ENCODE results near the gene DUSP9.

DUSP9 gene

DNA sequence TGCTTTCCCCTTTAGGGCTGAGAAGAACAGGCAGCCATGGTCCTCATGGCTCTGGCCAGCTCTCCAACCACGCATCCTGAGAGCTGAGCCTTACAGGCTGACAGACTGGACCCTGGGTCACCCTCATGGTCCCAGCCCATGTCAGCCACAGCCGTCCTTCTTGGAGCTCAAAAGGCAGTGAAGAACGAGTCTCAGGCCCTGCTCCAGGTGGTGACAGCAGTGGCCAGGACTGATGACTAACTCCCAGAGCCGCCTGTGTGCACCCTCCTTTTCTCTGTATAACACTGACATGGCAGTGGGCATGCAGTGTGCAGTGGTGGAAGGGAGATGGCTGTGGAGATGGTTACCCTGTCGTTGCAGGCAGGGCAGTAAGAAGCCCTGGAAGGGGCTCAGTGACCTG is 10.3 kb upstream of the DUSP9 start:
- no peak for DNase-seq
- H3K36me3 ChIP-seq (replicated peaks): no peaks in the 10 kb centered on the region
- no peak overlapping the region for H3K4me3 ChIP-seq (ENCODE audit: low read depth, low read length)
- H3K27ac ChIP-seq: no peak overlapping the region
- in situ Hi-C loops (cut with HindIII; ENCODE audit: low pct_ligation_motif_present, low sequenced_read_pairs): no loop called here
- TF ChIP-seq, protein P1, sequence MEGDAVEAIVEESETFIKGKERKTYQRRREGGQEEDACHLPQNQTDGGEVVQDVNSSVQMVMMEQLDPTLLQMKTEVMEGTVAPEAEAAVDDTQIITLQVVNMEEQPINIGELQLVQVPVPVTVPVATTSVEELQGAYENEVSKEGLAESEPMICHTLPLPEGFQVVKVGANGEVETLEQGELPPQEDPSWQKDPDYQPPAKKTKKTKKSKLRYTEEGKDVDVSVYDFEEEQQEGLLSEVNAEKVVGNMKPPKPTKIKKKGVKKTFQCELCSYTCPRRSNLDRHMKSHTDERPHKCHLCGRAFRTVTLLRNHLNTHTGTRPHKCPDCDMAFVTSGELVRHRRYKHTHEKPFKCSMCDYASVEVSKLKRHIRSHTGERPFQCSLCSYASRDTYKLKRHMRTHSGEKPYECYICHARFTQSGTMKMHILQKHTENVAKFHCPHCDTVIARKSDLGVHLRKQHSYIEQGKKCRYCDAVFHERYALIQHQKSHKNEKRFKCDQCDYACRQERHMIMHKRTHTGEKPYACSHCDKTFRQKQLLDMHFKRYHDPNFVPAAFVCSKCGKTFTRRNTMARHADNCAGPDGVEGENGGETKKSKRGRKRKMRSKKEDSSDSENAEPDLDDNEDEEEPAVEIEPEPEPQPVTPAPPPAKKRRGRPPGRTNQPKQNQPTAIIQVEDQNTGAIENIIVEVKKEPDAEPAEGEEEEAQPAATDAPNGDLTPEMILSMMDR (IDR thresholded peaks at IDR 0.05; ENCODE audit: low read depth, low read length, missing control alignments): no peak
- H3K27me3 ChIP-seq (replicated peaks): peaks cover 6% of the 10 kb centered on the region

GRCh38 chrX:153637121-153638040 is 9.6 kb upstream of the DUSP9 start:
- H3K27me3 ChIP-seq (replicated peaks): peaks cover 8% of the 10 kb centered on the region
- no peak overlapping the region for H3K27ac ChIP-seq
- no peak for DNase-seq
- TF ChIP-seq, protein P1 (IDR thresholded peaks at IDR 0.05; ENCODE audit: low read depth, low read length, missing control alignments): no peak
- H3K4me3 ChIP-seq (ENCODE audit: low read depth, low read length): no peak overlapping the region
- in situ Hi-C loops (cut with HindIII; ENCODE audit: low pct_ligation_motif_present, low sequenced_read_pairs): no loop called here
- no peaks in the 10 kb centered on the region for H3K36me3 ChIP-seq (replicated peaks)

DNA sequence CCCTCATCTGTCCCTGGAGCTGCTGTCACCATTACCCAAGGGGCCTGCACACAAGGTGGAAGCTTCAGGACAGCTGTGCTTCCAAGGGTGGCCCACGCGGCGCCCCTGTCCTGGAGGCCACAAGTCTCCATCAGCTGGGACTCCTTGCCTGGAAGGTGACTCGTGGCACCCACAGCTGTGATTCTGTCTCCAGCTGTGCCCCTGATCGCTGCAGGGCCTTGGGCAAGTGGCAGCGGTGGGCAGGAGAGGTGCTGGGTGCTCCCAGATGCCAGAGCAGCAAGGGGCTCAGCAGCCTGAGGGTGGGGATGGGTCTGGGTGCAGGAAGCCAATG is 9.0 kb upstream of the DUSP9 start:
- in situ Hi-C loops (cut with HindIII; ENCODE audit: low pct_ligation_motif_present, low sequenced_read_pairs): no loop called here

GRCh38 chrX:153638436-153639176 is 8.4 kb upstream of the DUSP9 start:
- DNase-seq: no peak
- Histone ChIP-seq H3K27ac (no peak overlapping the region), H3K4me3 (ENCODE audit: low read depth, low read length) (no peak overlapping the region), H3K27me3 (replicated peaks) (peaks cover 15% of the 10 kb centered on the region), H3K36me3 (replicated peaks) (no peaks in the 10 kb centered on the region)
- in situ Hi-C loops (cut with HindIII; ENCODE audit: low pct_ligation_motif_present, low sequenced_read_pairs): no loop called here
- TF ChIP-seq, protein P1 (IDR thresholded peaks at IDR 0.05; ENCODE audit: low read depth, low read length, missing control alignments): no peak

More for the DNA sequence above, 9.0 kb upstream of the DUSP9 start:
- TF ChIP-seq, protein P1 (IDR thresholded peaks at IDR 0.05; ENCODE audit: low read depth, low read length, missing control alignments): no peak
- Histone ChIP-seq H3K4me3 (ENCODE audit: low read depth, low read length) (no peak overlapping the region), H3K27me3 (replicated peaks) (peaks cover 11% of the 10 kb centered on the region), H3K36me3 (replicated peaks) (no peaks in the 10 kb centered on the region), H3K27ac (no peak overlapping the region)
- DNase-seq: no peak

DNA sequence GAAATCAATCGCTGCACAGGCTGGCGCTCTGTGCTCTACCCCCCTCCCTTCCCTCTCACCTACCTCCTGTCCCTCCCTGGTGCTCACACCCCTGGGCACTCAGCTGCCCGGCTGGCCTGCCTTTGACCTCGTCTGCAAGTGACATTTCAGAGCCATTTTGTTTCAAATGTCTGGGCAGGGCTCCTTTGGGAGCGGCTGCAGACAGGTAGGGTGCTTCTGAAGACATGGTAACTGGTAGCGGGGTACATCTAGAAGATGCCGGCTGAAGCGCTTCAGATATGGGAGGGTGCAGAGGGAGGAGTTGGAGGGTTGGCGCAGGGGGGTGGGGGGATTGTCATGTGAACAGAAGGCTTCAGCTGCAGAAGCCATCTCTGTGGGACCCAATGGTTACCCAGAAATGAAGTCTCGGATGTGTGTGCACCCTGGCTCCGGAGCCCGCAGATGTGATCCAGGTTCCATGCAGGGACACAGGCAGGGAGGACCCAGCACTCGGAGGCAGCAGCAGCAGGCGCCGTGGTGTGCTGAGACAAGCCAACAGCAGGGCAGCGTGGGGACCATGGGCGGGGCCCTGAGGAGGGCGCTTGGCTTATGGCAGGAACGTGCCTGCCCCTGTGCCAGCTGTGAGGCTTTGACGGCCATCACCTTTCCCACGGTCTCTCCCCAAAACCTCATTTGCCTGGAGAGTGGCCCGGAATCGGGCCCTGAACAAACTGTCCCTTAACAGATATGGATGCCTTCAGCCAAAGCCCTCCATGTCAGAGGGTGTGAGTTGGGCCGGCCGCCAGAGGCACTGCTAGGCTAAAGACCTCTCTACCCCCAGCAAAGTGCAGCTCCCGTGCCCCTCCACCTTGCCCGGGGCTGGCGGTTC is 7.6 kb upstream of the DUSP9 start:
- in situ Hi-C loops (cut with HindIII; ENCODE audit: low pct_ligation_motif_present, low sequenced_read_pairs): no loop called here
- TF ChIP-seq, protein P1 (IDR thresholded peaks at IDR 0.05; ENCODE audit: low read depth, low read length, missing control alignments): no peak
- no peak overlapping the region for H3K4me3 ChIP-seq (ENCODE audit: low read depth, low read length)
- H3K27ac ChIP-seq: no peak overlapping the region
- no peaks in the 10 kb centered on the region for H3K36me3 ChIP-seq (replicated peaks)
- H3K27me3 ChIP-seq (replicated peaks): peaks cover 19% of the 10 kb centered on the region
- no peak for DNase-seq

All from brain microvascular endothelial cell (primary cell).